Measurements from ENCODE around the gene RAB5B.
"Not testable (repeated sequence)": the region's sequence is repeated elsewhere in the genome, so short reads cannot be mapped to it uniquely, and the experiment has no call there.

The RAB5B gene

GRCh38 chr12:55984861-55985260 is 11.0 kb downstream of the RAB5B start:
- no peak for DNase-seq

GRCh38 chr12:55985341-55985740 is 11.5 kb downstream of the RAB5B start:
- DNase-seq = no peak

- not testable (repeated sequence) for DNase-seq
These were observed 12.1 kb downstream of the RAB5B start for GRCh38 chr12:55985976-55986375.

- DNase-seq = no peak
These were observed 17.2 kb downstream of the RAB5B start for GRCh38 chr12:55991110-55991509.

- no peak for DNase-seq
These were observed 19.5 kb downstream of the RAB5B start for GRCh38 chr12:55993230-55993853.

- DNase-seq = no peak
These were observed 21.5 kb downstream of the RAB5B start for GRCh38 chr12:55995366-55995765.

- DNase-seq = peak; percentile 75
These were observed 22.4 kb downstream of the RAB5B start for GRCh38 chr12:55996201-55996714.

- DNase-seq = peak; percentile 15
These were observed 23.0 kb downstream of the RAB5B start, which contains the start of gene SUOX for GRCh38 chr12:55996715-55997534. TSS of gene SUOX (plus strand) at chr12:55997276. CDS start at chr12:56002222, 4,946 bp downstream.

GRCh38 chr12:55997535-55997859 is 23.6 kb downstream of the RAB5B start:
- DNase-seq = peak; percentile 5

GRCh38 chr12:55999522-55999921 is 25.6 kb downstream of the RAB5B start:
- not testable (repeated sequence) for DNase-seq

GRCh38 chr12:55999999-56000540 is 26.2 kb downstream of the RAB5B start:
- DNase-seq = not testable (repeated sequence)

- DNase-seq = no peak
These were observed 27.7 kb downstream of the RAB5B start for GRCh38 chr12:56001487-56002100.

- DNase-seq = not testable (repeated sequence)
These were observed 29.5 kb downstream of the RAB5B start for GRCh38 chr12:56003376-56003775.

- DNase-seq = no peak
These were observed 30.3 kb downstream of the RAB5B start for GRCh38 chr12:56004211-56004610.

GRCh38 chr12:56007564-56008559 is 34.0 kb downstream of the RAB5B start:
- peak; percentile 86 for DNase-seq

- no peak for DNase-seq
These were observed 36.3 kb downstream of the RAB5B start for GRCh38 chr12:56010111-56010570.

- DNase-seq = no peak
These were observed 37.7 kb downstream of the RAB5B start for GRCh38 chr12:56011509-56012090.

GRCh38 chr12:56013482-56013881 is 39.6 kb downstream of the RAB5B start:
- no peak for DNase-seq

GRCh38 chr12:56014205-56014604 is 40.3 kb downstream of the RAB5B start:
- no peak for DNase-seq

- no peak for DNase-seq
These were observed 43.3 kb downstream of the RAB5B start for GRCh38 chr12:56017181-56017580.

- no peak for DNase-seq
These were observed 44.5 kb downstream of the RAB5B start for GRCh38 chr12:56018356-56018755.
